ENCODE results near the gene AFAP1L2. TPM values are rescaled to one million over a fixed set of nuclear protein-coding genes. Genes with fewer than 3 reads are reported as not detected.

The AFAP1L2 gene
- total RNA-seq, 1 donor from 2014 or later: 5.7 TPM

GRCh38 chr10:114245121-114245791 is 159.0 kb downstream of the AFAP1L2 start:
- H3K4me1 Mint-ChIP-seq (ENCODE audit: unreplicated experiment): no peaks in the 10 kb centered on the region
- no peak for DNase-seq (ENCODE audit: extremely low spot score, unreplicated experiment)
- no peak overlapping the region for H3K4me3 Mint-ChIP-seq (ENCODE audit: unreplicated experiment)
- peaks cover 70% of the 10 kb centered on the region for H3K27me3 Mint-ChIP-seq (ENCODE audit: unreplicated experiment)
- no peak for TF ChIP-seq CTCF (IDR thresholded peaks at IDR 0.05)
- no peaks in the 10 kb centered on the region for H3K36me3 Mint-ChIP-seq (ENCODE audit: unreplicated experiment)
- no peak overlapping the region for H3K27ac Mint-ChIP-seq (ENCODE audit: unreplicated experiment)
- no peaks in the 10 kb centered on the region for H3K9me3 Mint-ChIP-seq (ENCODE audit: unreplicated experiment)

Other genes with a start within 250 kb of the AFAP1L2 start
- gene CCDC186, start 230.3 kb downstream of the AFAP1L2 start, total RNA-seq: 18.2 and 23.8 TPM in 2 replicates
- gene TDRD1, start 225.1 kb downstream of the AFAP1L2 start, total RNA-seq: not detected in 2 replicates
- not detected in 2 replicates for gene VWA2, start 165.2 kb downstream of the AFAP1L2 start, total RNA-seq

Measured in osteocyte (in vitro differentiated cells).